Endodermal cell (in vitro differentiated cells): ENCODE measurements around the gene C5orf58. TPM values are rescaled to one million over a fixed set of nuclear protein-coding genes. Genes with fewer than 3 reads are reported as not detected.

Source experiments
- DNase-seq: peaks from one replicate; pipeline ENCODE4 v3.0.0-alpha.2; 2017
- H3K27ac ChIP-seq: 2 replicates; pipeline ENCODE4 v1.5.1; 2013; ENCODE audit warnings: mild to moderate bottlenecking, low read depth, low read length, moderate library complexity
- H3K27me3 ChIP-seq: 2 replicates; pipeline ENCODE4 v1.6.1; 2013; ENCODE audit warnings: mild to moderate bottlenecking, low read length, moderate library complexity; ENCODE audit not compliant: insufficient read depth, control insufficient read depth, poor library complexity, severe bottlenecking
- H3K36me3 ChIP-seq: 2 replicates; pipeline ENCODE4 v1.7.0; 2013; ENCODE audit warnings: mild to moderate bottlenecking, low read length, moderate library complexity; ENCODE audit not compliant: control insufficient read depth, insufficient read depth
- H3K4me1 ChIP-seq: one replicate; pipeline ENCODE4 v1.7.0; 2013; ENCODE audit warnings: low read length; ENCODE audit not compliant: control insufficient read depth, insufficient read depth
- H3K4me3 ChIP-seq: 2 replicates; pipeline ENCODE4 v1.5.1; 2013; ENCODE audit warnings: mild to moderate bottlenecking, low read length, moderate library complexity
- H3K9ac ChIP-seq: 2 replicates; pipeline ENCODE4 v1.6.1; 2013; ENCODE audit warnings: mild to moderate bottlenecking, low read length, moderate library complexity; ENCODE audit not compliant: poor library complexity, severe bottlenecking; ENCODE audit errors: extremely low read depth
- H3K9me3 ChIP-seq: 2 replicates; pipeline ENCODE4 v1.6.1; 2013; ENCODE audit warnings: mild to moderate bottlenecking, low read length, moderate library complexity; ENCODE audit not compliant: control insufficient read depth
- H3K27ac Mint-ChIP-seq: 2 replicates; pipeline ENCODE4 v1.8.0; 2020; ENCODE audit warnings: mixed read lengths
- H3K27me3 Mint-ChIP-seq: 2 replicates; pipeline ENCODE4 v1.8.0; 2021; ENCODE audit warnings: mild to moderate bottlenecking, mixed read lengths; ENCODE audit not compliant: insufficient read depth
- H3K36me3 Mint-ChIP-seq: 2 replicates; pipeline ENCODE4 v1.8.0; 2020; ENCODE audit warnings: low read depth, mixed read lengths
- H3K4me1 Mint-ChIP-seq: 2 replicates; pipeline ENCODE4 v1.8.0; 2020; ENCODE audit warnings: mixed read lengths
- H3K4me3 Mint-ChIP-seq: 2 replicates; pipeline ENCODE4 v1.8.0; 2020; ENCODE audit warnings: mild to moderate bottlenecking, moderate library complexity, mixed read lengths
- H3K9me3 Mint-ChIP-seq: 2 replicates; pipeline ENCODE4 v1.8.0; 2020; ENCODE audit warnings: mild to moderate bottlenecking, mixed read lengths
- CTCF ChIP-seq: fragments of 200-600 bp; sonication (generic); conservative IDR thresholded peaks from 2 replicates; pipeline ENCODE4 v1.5.0; 2021; ENCODE audit warnings: antibody characterized with exemption, mild to moderate bottlenecking
- WGBS, 2 experiments: methylation state at CpG; one replicate each; pipeline versions ENCODE4 v1.1.5 to v1.1.7; 2013; ENCODE audit warnings: missing lambda C conversion rate in 2 of 2, mixed read lengths in 1 of 2; ENCODE audit not compliant: insufficient coverage in 1 of 2, insufficient read length in 1 of 2; 5-methylcytosine and 5-hydroxymethylcytosine counted together
- total RNA-seq, 2 donors: library from RNA; stranded (reverse); fragmentation: NEBNext Ultra II Directional in 1 of 2; extraction: Animal tissue kit (Norgen Biotek cat#: 25700) in 1 of 2; gene quantifications; 2 replicates in 1 of 2; 3 replicates in 1 of 2; pipeline ENCODE4 v1.2.1, GENCODE V29; 2021

The C5orf58 gene
- total RNA-seq, 2 donors from 2014 or later = 0.95 TPM; not detected in 1

- Histone ChIP-seq H3K27ac (no peak overlapping the region), H3K27me3 (peaks cover 12% of the 10 kb centered on the region), H3K36me3 (no peaks in the 10 kb centered on the region), H3K9me3 (peaks cover 13% of the 10 kb centered on the region), H3K9ac (no peak overlapping the region), H3K4me1 (peaks cover 14% of the 10 kb centered on the region), H3K4me3 (no peak overlapping the region)
- no peak for TF ChIP-seq CTCF
- H3K9me3 Mint-ChIP-seq = peaks cover 18% of the 10 kb centered on the region
- 47 to 53% methylated on average over 4 to 6 of the region's 6 CpGs for WGBS, 2 experiments
- peaks cover 46% of the 10 kb centered on the region for H3K27me3 Mint-ChIP-seq
- peaks cover 30% of the 10 kb centered on the region for H3K4me1 Mint-ChIP-seq
- DNase-seq = peak; percentile 77
- no peak overlapping the region for H3K4me3 Mint-ChIP-seq
- H3K27ac Mint-ChIP-seq = peak overlapping the region; percentile 67
- H3K36me3 Mint-ChIP-seq = no peaks in the 10 kb centered on the region
Measured at GRCh38 chr5:170280011-170280493, 47.3 kb downstream of the C5orf58 start.

- no peak overlapping the region for H3K4me3 ChIP-seq
- Mint-ChIP-seq H3K27me3 (peaks cover 24% of the 10 kb centered on the region), H3K36me3 (no peaks in the 10 kb centered on the region)
Measured at GRCh38 chr5:170283296-170283695, 50.5 kb downstream of the C5orf58 start.

GRCh38 chr5:170284231-170284630 lies 51.4 kb downstream of the C5orf58 start:
- Histone ChIP-seq H3K9ac (no peak overlapping the region), H3K36me3 (no peaks in the 10 kb centered on the region), H3K4me1 (peaks cover 10% of the 10 kb centered on the region), H3K27me3 (peaks cover 4% of the 10 kb centered on the region), H3K9me3 (peaks cover 19% of the 10 kb centered on the region), H3K27ac (no peak overlapping the region), H3K4me3 (no peak overlapping the region)
- Mint-ChIP-seq H3K4me1 (peaks cover 12% of the 10 kb centered on the region), H3K4me3 (no peak overlapping the region), H3K9me3 (peaks cover 25% of the 10 kb centered on the region), H3K27ac (no peak overlapping the region), H3K27me3 (peaks cover 32% of the 10 kb centered on the region), H3K36me3 (no peaks in the 10 kb centered on the region)
- no peak for TF ChIP-seq CTCF
- 88 to 91% methylated on average over 1 to 2 of the region's 2 CpGs for WGBS, 2 experiments
- no peak for DNase-seq

More at GRCh38 chr5:170283296-170283695, 50.5 kb downstream of the C5orf58 start:
- Mint-ChIP-seq H3K27ac (no peak overlapping the region), H3K4me3 (no peak overlapping the region), H3K4me1 (peaks cover 18% of the 10 kb centered on the region), H3K9me3 (peaks cover 21% of the 10 kb centered on the region)
- Histone ChIP-seq H3K36me3 (no peaks in the 10 kb centered on the region), H3K27me3 (peaks cover 4% of the 10 kb centered on the region), H3K27ac (no peak overlapping the region), H3K9ac (no peak overlapping the region), H3K4me1 (peaks cover 14% of the 10 kb centered on the region), H3K9me3 (peaks cover 19% of the 10 kb centered on the region)
- no peak for DNase-seq
- WGBS, 2 experiments = 100% methylated on average over 1 of the region's 1 CpG; no CpG with 5 or more reads in 1 of the 2 experiments
- no peak for TF ChIP-seq CTCF
